ENCODE measurements around the gene UBR1.
"Not testable (repeated sequence)": the region's sequence is repeated elsewhere in the genome, so short reads cannot be mapped to it uniquely, and the experiment has no call there.

The UBR1 gene

GRCh38 chr15:42911058-42911592 is 194.7 kb downstream of the UBR1 start:
- no peak for DNase-seq (ENCODE audit: low spot score)

GRCh38 chr15:42908538-42908937 is 197.3 kb downstream of the UBR1 start:
- DNase-seq (ENCODE audit: low spot score), result no peak

GRCh38 chr15:42903388-42904324 is 202.2 kb downstream of the UBR1 start:
- no peak for DNase-seq (ENCODE audit: low spot score)

DNA sequence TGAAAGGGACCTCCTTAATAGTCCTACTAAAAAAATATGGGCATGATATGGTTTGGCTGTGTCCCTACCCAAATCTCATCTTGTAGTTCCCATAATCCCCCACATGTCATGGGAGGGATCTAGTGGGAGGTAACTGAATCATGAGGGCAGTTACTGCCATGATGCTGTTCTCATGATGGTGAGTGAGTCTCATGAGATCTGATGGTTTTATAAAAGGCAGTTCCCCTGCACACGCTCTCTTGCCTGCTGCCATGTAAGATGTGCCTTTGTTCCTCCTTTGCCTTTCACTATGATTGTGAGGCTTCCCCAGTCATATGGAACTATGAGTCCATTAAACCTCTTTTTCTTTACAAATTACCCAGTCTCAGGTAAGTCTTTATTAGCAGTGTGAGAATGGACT is 211.9 kb downstream of the UBR1 start:
- DNase-seq (ENCODE audit: low spot score), result not testable (repeated sequence)

Data from hematopoietic multipotent progenitor cell treated with erythropoietin and hydrocortisone succinate and interleukin-3 and kit ligand, for 15 days (in vitro differentiated cells).